Peyer's patch (tissue), 4 donors: ENCODE measurements around the gene SLC25A21.

ENCODE experiments used
- POLR2A ChIP-seq, 2 donors: fragments of 450-650 bp; IDR thresholded peaks; one replicate each; pipeline ENCODE4 v1.5.1; 2017; ENCODE audit warnings: antibody characterized with exemption in 2 of 2, mild to moderate bottlenecking in 2 of 2, moderate library complexity in 2 of 2
- TF ChIP-seq, protein P1 (sequence below), 6 experiments: fragments of 450-650 bp in 4 of 6; fragments of 200-600 bp in 2 of 6; sonication (generic) in 1 of 6; IDR thresholded peaks; one replicate each; pipeline ENCODE4 v1.5.1; 2017 to 2019; ENCODE audit warnings: antibody characterized with exemption in 6 of 6, mild to moderate bottlenecking in 3 of 6, moderate library complexity in 1 of 6

DNA sequence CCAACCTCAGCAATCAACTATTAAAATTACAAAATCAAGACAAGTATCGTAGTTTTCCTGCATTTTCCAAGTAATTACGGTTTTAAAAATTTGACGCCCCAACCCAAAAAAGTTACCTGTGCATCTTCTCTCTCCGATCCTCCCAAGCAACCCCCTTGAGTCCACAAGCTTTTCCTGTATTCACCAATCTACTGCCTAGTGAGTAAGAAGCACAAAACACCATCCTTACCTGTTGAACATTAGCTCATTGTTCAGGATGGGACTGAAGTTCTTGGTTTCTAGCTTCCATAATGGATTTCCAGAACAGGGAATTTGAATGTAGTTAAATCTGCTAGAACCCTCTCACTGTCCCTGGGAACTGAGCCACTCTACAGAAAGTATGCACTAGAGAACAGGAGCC is 348.8 kb downstream of the SLC25A21 start:
- TF ChIP-seq, protein P1, sequence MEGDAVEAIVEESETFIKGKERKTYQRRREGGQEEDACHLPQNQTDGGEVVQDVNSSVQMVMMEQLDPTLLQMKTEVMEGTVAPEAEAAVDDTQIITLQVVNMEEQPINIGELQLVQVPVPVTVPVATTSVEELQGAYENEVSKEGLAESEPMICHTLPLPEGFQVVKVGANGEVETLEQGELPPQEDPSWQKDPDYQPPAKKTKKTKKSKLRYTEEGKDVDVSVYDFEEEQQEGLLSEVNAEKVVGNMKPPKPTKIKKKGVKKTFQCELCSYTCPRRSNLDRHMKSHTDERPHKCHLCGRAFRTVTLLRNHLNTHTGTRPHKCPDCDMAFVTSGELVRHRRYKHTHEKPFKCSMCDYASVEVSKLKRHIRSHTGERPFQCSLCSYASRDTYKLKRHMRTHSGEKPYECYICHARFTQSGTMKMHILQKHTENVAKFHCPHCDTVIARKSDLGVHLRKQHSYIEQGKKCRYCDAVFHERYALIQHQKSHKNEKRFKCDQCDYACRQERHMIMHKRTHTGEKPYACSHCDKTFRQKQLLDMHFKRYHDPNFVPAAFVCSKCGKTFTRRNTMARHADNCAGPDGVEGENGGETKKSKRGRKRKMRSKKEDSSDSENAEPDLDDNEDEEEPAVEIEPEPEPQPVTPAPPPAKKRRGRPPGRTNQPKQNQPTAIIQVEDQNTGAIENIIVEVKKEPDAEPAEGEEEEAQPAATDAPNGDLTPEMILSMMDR (IDR thresholded peaks at IDR 0.05) = no peak
- TF ChIP-seq POLR2A (IDR thresholded peaks at IDR 0.05) = no peak
